RWPE2 (cell line): ENCODE results near the gene CERS6.

Experiments
- ATAC-seq: fragments of 200-7000 bp; cut with Tn5 transposase; 3 replicates; pipeline ENCODE4 v1.9.1; 2021; ENCODE audit warnings: low read depth
- DNase-seq: peaks from one replicate; pipeline ENCODE4 v3.0.0-alpha.2; 2020; ENCODE audit warnings: low spot score
- H3K27ac ChIP-seq: fragments of 450-650 bp; 2 replicates; pipeline ENCODE4 v1.5.1; 2017; ENCODE audit warnings: mild to moderate bottlenecking; ENCODE audit not compliant: poor library complexity, severe bottlenecking
- H3K27me3 ChIP-seq: fragments of 250-450 bp; sonication (Bioruptor Pico); 2 replicates; pipeline ENCODE4 v1.5.1; 2021; ENCODE audit warnings: mild to moderate bottlenecking, moderate library complexity; ENCODE audit not compliant: insufficient read depth, poor library complexity, severe bottlenecking
- H3K36me3 ChIP-seq: fragments of 250-450 bp; sonication (Bioruptor Pico); 2 replicates; pipeline ENCODE4 v1.5.1; 2020; ENCODE audit warnings: low read depth, mild to moderate bottlenecking, moderate library complexity
- H3K4me1 ChIP-seq: fragments of 250-450 bp; sonication (Bioruptor Pico); 2 replicates; pipeline ENCODE4 v1.5.1; 2021; ENCODE audit warnings: mild to moderate bottlenecking, moderate library complexity; ENCODE audit not compliant: insufficient read depth, poor library complexity, severe bottlenecking
- H3K4me3 ChIP-seq: fragments of 250-450 bp; sonication (Bioruptor Pico); 2 replicates; pipeline ENCODE4 v1.5.1; 2021; ENCODE audit warnings: mild to moderate bottlenecking, moderate library complexity; ENCODE audit not compliant: severe bottlenecking
- H3K9me3 ChIP-seq: fragments of 250-450 bp; sonication (Bioruptor Pico); 2 replicates; pipeline ENCODE4 v1.5.1; 2021; ENCODE audit warnings: mild to moderate bottlenecking, moderate library complexity; ENCODE audit not compliant: severe bottlenecking
- TF ChIP-seq, protein P1 (sequence below): fragments of 450-650 bp; IDR thresholded peaks from one replicate; pipeline ENCODE4 v1.5.1; 2017; ENCODE audit warnings: mild to moderate bottlenecking, moderate library complexity; ENCODE audit not compliant: poor library complexity, severe bottlenecking

CERS6 gene

DNA sequence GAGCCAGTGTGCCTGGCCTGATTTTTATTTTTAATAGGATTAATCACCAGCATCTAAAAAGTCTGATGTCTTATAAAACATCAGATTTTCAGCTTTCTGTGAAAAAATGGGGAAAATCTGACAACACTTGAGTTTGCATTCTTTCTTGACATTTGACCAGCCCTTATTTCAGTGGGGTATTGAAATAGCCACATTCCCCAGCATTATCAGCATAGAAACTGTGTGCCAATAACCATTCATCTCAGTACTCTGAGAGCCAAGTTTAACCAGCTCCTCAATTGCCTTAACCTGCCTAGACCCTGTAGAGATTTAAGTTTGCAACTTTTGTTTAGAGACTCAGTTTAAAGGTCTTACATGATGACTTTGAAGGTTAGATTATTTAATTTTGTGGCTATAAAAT lies 155.0 kb downstream of the CERS6 start:
- Histone ChIP-seq H3K27me3 (no peaks in the 10 kb centered on the region), H3K36me3 (no peaks in the 10 kb centered on the region), H3K27ac (no peak overlapping the region), H3K9me3 (no peaks in the 10 kb centered on the region), H3K4me3 (no peak overlapping the region), H3K4me1 (peaks cover 29% of the 10 kb centered on the region)
- no peak for ATAC-seq
- DNase-seq = no peak
- TF ChIP-seq, protein P1, sequence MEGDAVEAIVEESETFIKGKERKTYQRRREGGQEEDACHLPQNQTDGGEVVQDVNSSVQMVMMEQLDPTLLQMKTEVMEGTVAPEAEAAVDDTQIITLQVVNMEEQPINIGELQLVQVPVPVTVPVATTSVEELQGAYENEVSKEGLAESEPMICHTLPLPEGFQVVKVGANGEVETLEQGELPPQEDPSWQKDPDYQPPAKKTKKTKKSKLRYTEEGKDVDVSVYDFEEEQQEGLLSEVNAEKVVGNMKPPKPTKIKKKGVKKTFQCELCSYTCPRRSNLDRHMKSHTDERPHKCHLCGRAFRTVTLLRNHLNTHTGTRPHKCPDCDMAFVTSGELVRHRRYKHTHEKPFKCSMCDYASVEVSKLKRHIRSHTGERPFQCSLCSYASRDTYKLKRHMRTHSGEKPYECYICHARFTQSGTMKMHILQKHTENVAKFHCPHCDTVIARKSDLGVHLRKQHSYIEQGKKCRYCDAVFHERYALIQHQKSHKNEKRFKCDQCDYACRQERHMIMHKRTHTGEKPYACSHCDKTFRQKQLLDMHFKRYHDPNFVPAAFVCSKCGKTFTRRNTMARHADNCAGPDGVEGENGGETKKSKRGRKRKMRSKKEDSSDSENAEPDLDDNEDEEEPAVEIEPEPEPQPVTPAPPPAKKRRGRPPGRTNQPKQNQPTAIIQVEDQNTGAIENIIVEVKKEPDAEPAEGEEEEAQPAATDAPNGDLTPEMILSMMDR = no peak

DNA sequence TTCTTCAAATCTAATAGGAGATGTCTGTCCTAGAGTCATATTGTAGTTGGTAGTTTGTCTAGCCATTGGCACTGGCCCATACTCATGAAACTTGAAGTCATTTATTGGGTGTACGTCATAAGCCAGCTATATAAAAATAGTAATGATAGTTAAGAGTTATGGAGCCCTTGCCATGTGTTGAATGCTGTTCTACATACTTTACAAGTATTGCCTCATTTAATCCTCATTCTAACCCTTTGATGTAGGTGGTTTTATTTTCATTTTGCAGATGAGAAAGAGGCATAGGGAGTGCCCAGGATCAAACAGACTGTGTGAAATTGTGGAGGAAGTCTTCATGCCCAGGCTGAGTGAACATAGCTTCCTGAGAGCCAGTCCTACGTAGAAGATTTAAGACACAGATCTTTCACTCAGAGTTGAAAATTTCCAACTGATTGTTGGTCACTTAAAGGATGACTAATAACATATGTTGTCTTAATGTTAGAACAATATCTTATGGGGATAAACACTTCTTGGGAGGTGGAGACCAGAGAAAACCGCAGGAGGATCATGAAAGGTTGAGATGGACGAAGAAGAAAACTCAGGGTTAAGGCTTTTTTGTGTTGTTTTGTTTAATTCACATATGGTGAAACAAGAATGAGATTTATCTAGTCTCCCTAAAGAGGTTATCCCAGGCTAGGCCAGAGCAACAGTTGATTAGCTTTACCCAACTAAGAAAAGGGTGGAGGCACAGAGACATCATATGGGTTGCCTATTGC lies 156.0 kb downstream of the CERS6 start:
- H3K9me3 ChIP-seq = no peaks in the 10 kb centered on the region
- no peak overlapping the region for H3K4me3 ChIP-seq
- DNase-seq (no peak), ATAC-seq (no peak)
- H3K36me3 ChIP-seq = no peaks in the 10 kb centered on the region
- peaks cover 29% of the 10 kb centered on the region for H3K4me1 ChIP-seq
- no peak overlapping the region for H3K27ac ChIP-seq
- H3K27me3 ChIP-seq = no peaks in the 10 kb centered on the region
- TF ChIP-seq, protein P1 = no peak

DNA sequence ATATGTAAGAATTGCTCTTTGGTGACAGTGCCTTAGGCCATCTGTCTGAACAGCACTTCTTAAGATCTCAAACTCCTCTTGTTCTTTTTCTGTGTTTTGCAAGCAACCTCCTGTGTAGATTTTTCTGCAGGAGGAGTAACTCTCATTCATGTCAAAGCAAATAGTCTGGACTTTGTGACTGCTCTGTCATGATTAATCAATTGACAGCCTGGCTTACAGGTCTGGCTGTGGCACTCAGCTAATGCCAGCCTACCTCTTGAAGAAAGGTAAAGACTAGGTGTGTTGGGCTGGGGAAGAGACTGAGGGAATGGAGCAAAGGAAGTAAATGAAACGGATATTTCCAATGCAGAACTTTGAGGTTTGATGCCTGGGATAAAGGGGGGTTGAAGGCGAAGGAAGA lies 156.6 kb downstream of the CERS6 start:
- no peaks in the 10 kb centered on the region for H3K27me3 ChIP-seq
- H3K27ac ChIP-seq = no peak overlapping the region
- H3K4me3 ChIP-seq = no peak overlapping the region
- no peak for ATAC-seq
- H3K9me3 ChIP-seq = no peaks in the 10 kb centered on the region
- H3K36me3 ChIP-seq = no peaks in the 10 kb centered on the region
- no peak for DNase-seq
- peaks cover 24% of the 10 kb centered on the region for H3K4me1 ChIP-seq
- TF ChIP-seq, protein P1 = no peak

DNA sequence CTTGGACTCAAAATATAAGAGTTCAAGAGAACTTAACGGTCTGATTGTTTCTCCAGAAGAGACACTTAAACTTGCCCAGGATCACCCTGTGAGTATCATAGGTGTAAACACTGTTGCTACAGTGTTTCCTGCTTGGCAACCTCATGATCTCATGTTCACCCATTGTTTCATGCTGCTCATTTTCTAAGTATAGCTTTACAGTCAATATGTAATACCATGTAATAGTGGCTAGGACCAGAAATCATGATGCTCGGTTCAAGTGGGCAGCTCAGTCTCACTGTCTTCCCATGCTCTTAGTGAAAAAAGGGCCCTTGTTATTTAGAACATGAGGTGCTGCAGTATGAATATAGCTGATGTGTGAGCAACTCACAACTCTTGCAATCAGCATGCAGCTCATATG lies 157.5 kb downstream of the CERS6 start:
- ATAC-seq = no peak

More for the DNA sequence above, 157.5 kb downstream of the CERS6 start:
- H3K4me3 ChIP-seq = no peak overlapping the region
- H3K36me3 ChIP-seq = no peaks in the 10 kb centered on the region
- TF ChIP-seq, protein P1 = no peak
- no peaks in the 10 kb centered on the region for H3K9me3 ChIP-seq
- H3K4me1 ChIP-seq = peaks cover 16% of the 10 kb centered on the region
- no peak for DNase-seq
- no peaks in the 10 kb centered on the region for H3K27me3 ChIP-seq
- H3K27ac ChIP-seq = peak overlapping the region; percentile 14
